ENCODE data around the gene ANTXRL. TPM values are rescaled to one million over a fixed set of nuclear protein-coding genes. Genes with fewer than 3 reads are reported as not detected.
"Not testable (repeated sequence)": the region's sequence is repeated elsewhere in the genome, so short reads cannot be mapped to it uniquely, and the experiment has no call there.

ANTXRL gene
- total and polyA plus RNA-seq, 7 donors: 0.06 TPM; not detected in 6

DNA sequence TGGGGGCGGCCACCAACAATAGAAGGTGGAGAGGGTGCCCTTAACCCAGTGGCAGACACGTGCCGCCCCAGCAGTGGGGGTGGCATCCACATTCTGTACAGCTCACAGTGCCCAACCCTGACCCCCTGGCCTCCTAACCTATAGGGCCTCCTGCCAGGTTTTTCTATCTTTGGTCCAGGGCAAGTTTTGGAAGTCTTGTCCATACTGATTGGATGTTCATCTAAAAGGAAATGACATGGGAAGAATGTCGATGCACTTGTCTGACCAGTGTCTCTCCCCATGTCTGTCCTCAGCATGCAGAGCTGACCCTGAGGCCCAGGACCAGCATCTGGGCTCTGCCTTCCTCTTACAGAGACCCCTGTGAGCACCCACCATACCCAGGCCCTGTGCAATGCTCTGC is 32.3 kb upstream of the ANTXRL start:
- no peaks in the 10 kb centered on the region for H3K9me3 ChIP-seq
- TF ChIP-seq, protein P1, sequence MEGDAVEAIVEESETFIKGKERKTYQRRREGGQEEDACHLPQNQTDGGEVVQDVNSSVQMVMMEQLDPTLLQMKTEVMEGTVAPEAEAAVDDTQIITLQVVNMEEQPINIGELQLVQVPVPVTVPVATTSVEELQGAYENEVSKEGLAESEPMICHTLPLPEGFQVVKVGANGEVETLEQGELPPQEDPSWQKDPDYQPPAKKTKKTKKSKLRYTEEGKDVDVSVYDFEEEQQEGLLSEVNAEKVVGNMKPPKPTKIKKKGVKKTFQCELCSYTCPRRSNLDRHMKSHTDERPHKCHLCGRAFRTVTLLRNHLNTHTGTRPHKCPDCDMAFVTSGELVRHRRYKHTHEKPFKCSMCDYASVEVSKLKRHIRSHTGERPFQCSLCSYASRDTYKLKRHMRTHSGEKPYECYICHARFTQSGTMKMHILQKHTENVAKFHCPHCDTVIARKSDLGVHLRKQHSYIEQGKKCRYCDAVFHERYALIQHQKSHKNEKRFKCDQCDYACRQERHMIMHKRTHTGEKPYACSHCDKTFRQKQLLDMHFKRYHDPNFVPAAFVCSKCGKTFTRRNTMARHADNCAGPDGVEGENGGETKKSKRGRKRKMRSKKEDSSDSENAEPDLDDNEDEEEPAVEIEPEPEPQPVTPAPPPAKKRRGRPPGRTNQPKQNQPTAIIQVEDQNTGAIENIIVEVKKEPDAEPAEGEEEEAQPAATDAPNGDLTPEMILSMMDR (IDR thresholded peaks at IDR 0.05): no peak
- intact Hi-C loops (cut with DNase I): no loop called here
- DNase-seq (no peak), ATAC-seq (no peak)
- H3K27me3 ChIP-seq (ENCODE audit: insufficient read depth in 3 of 3, low read length in 2 of 3): no peaks in the 10 kb centered on the region
- H3K27ac ChIP-seq: no peak overlapping the region
- no peaks in the 10 kb centered on the region for H3K4me1 ChIP-seq
- WGBS, 3 donors: 92 to 95% (median 94%) methylated on average over 4 of the region's 4 CpGs
- H3K4me3 ChIP-seq: no peak overlapping the region
- H3K36me3 ChIP-seq (ENCODE audit: insufficient read depth in 1 of 2, low read depth in 1 of 2): no peaks in the 10 kb centered on the region

DNA sequence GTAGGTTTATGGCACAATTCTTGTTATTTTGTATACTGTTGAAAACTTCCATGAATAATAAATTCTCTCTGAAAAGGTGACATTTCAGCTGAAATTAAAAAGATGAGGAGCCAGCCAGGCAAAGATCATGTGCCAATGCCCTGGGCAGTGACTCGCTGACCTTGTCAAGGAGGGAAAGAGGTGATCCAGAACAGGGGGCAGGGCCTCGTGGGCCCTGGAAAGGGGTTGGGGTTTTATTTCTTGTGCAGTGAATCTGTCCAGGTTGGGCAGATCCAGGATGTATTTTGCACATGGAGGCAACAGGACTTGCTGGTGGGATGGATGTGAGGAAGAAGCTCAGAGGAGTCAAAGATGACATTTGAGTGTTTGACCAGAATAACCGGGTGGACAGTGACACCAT is 31.6 kb upstream of the ANTXRL start:
- H3K9me3 ChIP-seq; DNase-seq; H3K36me3 ChIP-seq (ENCODE audit: insufficient read depth in 1 of 2, low read depth in 1 of 2); intact Hi-C loops (cut with DNase I); H3K4me1 ChIP-seq; H3K27me3 ChIP-seq (ENCODE audit: insufficient read depth in 3 of 3, low read length in 2 of 3); H3K27ac ChIP-seq; ATAC-seq; H3K4me3 ChIP-seq: not testable (repeated sequence)
- WGBS, 3 donors: 76 to 86% (median 85%) methylated on average over 3 of the region's 3 CpGs

DNA sequence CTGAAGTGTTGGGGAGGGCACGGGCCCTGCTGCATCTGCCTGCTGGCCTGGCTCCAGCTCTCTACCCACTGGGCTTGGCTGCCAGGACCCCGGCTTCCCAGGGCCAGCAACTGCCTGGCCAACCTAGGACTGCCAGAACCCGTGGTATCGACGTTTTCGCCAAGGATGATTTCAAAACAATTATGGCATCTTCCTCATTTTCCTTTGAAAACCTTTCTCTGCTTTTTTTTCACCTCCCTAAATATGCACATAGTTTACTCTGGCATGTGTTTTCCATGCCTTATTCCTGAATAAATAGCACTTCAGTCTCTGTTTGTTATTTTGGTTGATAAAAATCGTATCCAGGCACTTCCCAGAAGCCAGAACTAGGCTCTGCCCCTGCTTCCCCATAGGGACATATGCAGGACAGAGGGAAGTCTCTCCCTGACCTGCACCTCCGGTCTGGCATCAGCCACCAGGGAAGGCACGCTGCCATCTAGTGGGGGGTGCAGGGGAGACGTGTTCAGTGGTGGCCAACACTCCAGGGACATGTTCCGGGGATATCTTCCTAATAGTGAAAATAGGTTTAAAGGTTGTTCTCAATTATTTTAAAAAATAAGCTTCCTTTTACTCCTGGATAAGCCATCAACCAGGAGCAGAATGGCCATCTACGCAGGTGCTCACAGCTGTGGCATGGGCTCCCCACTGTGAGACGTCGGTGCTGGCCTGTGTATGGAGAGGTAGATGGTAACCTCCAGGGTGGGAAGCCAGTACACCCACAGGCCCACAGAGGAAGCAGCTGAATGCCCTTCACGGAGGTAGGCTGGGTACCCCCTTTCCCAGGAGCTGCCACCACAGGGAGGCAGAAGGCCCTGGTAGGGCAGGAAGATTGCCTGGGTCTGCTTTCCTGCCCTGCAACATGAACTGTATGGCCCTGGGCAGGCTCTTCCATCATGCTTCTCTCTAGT is 30.7 kb upstream of the ANTXRL start:
- no peaks in the 10 kb centered on the region for H3K4me1 ChIP-seq
- no peaks in the 10 kb centered on the region for H3K9me3 ChIP-seq
- H3K4me3 ChIP-seq: no peak overlapping the region
- intact Hi-C loops (cut with DNase I): no loop called here
- no peaks in the 10 kb centered on the region for H3K27me3 ChIP-seq (ENCODE audit: insufficient read depth in 3 of 3, low read length in 2 of 3)
- ATAC-seq: peak in 3 of 4 donors; percentile 50 to 58 (median 51)
- peak; percentile 61 to 73 for DNase-seq
- WGBS, 3 donors: 30 to 39% (median 34%) methylated on average over 15 of the region's 15 CpGs
- H3K36me3 ChIP-seq (ENCODE audit: insufficient read depth in 1 of 2, low read depth in 1 of 2): no peaks in the 10 kb centered on the region
- H3K27ac ChIP-seq: no peak overlapping the region
- TF ChIP-seq, protein P1 (IDR thresholded peaks at IDR 0.05): peak; percentile 8

DNA sequence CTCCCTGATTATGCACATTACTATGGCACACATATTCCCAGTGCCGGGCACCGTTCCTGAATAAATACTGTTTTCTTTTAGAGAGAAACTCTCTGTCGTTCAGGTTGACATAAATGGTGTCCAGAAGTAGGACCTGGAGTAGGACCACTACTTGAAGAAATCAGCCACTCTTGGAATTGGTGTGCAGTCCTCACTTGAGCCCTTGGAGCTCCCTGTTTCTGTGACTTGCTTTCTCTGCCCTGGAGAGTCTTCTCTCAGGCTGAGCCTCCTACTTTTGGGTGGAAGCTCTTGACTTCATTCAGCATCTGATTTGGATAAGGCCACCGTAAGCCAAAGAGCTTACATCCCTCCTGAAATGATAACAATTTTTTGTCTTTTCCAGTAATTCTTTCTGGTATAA is 29.7 kb upstream of the ANTXRL start:
- Histone ChIP-seq H3K36me3 (ENCODE audit: insufficient read depth in 1 of 2, low read depth in 1 of 2) (no peaks in the 10 kb centered on the region), H3K9me3 (no peaks in the 10 kb centered on the region), H3K27me3 (ENCODE audit: insufficient read depth in 3 of 3, low read length in 2 of 3) (no peaks in the 10 kb centered on the region), H3K4me1 (no peaks in the 10 kb centered on the region), H3K4me3 (no peak overlapping the region), H3K27ac (no peak overlapping the region)
- WGBS, 3 donors: 85 to 89% (median 86%) methylated on average over 4 of the region's 4 CpGs
- intact Hi-C loops (cut with DNase I): no loop called here
- DNase-seq: no peak
- TF ChIP-seq, protein P1 (IDR thresholded peaks at IDR 0.05): no peak
- no peak for ATAC-seq

DNA sequence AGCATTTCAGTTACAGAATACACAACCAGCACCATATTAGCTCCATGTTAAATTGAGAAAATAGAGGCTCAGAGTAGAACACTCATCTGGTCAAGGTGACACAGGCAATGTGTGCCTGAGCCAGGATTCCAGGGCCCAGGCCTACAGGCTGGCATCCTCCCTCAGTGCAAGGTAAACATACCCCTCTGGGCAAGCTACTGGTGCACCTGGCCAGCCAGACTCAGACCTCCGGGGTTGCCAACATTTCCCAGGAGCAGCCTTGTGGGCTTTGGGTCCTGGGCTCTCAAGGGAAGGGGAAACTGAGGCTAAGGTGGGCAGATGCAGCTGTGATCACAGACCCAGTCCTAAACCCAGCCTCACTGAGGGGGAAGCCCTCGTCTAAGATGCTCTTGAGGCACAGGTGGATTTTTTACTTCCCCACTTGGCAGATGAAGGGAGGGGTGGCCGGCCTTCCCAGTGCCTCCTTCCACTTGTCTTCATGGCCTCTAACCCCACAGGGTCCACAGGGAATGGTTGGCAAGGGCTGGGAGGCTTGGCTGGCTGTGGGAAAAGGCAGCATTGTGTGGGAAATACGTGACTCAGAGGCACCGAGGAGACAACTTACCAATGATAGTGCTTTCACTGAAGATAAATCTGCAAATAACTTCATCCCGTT is 23.8 kb upstream of the ANTXRL start:
- H3K27me3 ChIP-seq (ENCODE audit: insufficient read depth in 3 of 3, low read length in 2 of 3); H3K27ac ChIP-seq; intact Hi-C loops (cut with DNase I); DNase-seq; H3K4me1 ChIP-seq; H3K4me3 ChIP-seq; H3K9me3 ChIP-seq; H3K36me3 ChIP-seq (ENCODE audit: insufficient read depth in 1 of 2, low read depth in 1 of 2); ATAC-seq: not testable (repeated sequence)
- WGBS, 3 donors: 80 to 93% (median 90%) methylated on average over 6 of the region's 6 CpGs
